CD1c-positive myeloid dendritic cell (primary cell): ENCODE measurements around the gene JUP.

Source experiments
- DNase-seq: peaks from one replicate; pipeline ENCODE4 v3.0.0-alpha.2; 2016; ENCODE audit errors: extremely low spot score

The JUP gene

DNA sequence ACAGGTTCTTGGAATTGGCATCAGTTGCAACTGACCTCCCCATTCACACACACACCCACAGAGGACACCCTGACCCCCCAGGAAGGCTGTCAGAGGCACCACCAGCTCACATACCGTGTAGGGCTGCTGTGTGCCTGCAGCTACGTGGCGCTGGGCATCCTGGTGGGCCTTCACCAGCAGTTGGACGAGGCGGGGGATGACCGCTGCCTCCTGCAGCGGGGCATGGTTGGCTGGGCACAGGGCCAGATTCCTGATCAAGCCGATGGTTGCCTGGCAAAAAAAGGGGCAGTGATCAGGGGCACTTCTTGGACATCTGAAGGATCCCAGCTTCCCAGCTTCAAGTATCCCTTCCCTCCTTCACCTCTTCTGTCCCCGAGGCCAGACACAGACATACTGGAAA lies 27.9 kb downstream of the JUP start:
- DNase-seq: no peak

DNA sequence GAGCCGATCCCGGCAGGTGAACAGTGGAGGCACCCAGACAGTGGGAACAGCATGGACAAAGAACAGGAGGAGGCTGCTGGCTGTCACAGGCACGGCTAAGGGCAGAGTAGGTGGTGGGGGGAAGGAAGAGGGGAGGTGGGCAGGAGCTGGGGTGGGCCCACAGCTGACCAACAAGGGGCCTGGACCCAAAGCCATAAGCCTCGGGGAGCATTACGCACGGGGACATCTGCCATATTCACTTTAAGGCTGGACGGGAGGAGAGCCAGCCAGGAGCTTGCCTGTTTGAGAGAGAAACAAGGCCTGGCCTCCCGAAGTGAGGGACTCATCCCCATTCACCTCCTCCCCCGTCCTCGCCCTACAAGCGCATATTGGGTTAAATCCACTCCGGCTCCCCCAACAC lies 32.4 kb downstream of the JUP start:
- no peak for DNase-seq

GRCh38 chr17:41751288-41751687 lies 35.2 kb downstream of the JUP start:
- no peak for DNase-seq

- DNase-seq: no peak
Observed at GRCh38 chr17:41750862-41751261, 35.6 kb downstream of the JUP start.

- DNase-seq: no peak
Observed at GRCh38 chr17:41748275-41748674, 38.2 kb downstream of the JUP start.

GRCh38 chr17:41741709-41742108 lies 44.8 kb downstream of the JUP start:
- no peak for DNase-seq

- DNase-seq: no peak
Observed at GRCh38 chr17:41740506-41740905, 46.0 kb downstream of the JUP start.

DNA sequence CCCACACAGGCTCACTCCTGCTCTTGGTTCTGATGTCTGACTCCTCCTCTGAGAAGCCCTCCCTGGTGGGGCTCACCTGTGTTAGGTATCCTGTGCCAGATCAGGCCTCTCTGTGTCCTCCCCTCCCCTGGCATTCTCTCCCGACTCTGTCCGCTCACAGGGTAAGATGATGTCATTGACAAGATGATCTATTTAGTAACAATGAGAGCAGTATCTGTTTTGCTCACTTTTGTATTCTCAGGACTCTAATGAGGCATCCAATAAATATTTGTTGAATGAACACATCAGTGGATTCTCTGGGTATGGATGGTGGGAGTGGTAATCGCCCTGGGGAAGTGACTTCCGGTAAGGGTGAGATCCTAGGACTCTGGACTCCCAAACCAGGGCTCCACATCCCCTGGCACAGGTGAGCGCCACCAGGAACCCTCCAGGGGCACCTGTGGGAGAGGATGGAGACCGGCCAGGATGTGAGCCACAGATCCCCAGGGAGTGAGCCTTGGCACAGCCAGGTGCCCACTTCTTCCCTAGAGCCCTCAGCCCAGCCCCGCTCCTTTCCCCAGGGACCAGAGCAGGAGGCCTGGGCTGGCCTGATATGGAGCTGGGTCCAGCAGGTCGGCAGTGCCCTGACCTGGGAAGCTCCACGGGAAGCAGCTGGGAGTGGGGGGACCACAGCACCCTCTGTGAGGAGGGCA lies 46.7 kb downstream of the JUP start:
- no peak for DNase-seq

DNA sequence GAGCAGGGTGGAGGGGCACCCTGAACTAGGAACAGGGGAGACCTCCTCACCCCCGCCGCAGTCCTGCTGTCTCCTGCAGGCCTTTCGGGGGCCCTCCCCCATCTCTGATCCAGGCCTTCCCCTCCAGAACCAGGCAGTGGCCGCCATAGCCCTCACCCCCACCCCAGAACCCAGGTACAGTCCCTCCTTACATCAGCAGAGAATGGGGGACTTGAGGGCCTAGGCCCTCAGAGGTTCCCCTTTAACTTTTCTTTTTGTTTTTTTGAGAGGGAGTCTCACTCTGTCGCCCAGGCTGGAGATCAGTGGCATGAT lies 47.8 kb downstream of the JUP start:
- DNase-seq: no peak

DNA sequence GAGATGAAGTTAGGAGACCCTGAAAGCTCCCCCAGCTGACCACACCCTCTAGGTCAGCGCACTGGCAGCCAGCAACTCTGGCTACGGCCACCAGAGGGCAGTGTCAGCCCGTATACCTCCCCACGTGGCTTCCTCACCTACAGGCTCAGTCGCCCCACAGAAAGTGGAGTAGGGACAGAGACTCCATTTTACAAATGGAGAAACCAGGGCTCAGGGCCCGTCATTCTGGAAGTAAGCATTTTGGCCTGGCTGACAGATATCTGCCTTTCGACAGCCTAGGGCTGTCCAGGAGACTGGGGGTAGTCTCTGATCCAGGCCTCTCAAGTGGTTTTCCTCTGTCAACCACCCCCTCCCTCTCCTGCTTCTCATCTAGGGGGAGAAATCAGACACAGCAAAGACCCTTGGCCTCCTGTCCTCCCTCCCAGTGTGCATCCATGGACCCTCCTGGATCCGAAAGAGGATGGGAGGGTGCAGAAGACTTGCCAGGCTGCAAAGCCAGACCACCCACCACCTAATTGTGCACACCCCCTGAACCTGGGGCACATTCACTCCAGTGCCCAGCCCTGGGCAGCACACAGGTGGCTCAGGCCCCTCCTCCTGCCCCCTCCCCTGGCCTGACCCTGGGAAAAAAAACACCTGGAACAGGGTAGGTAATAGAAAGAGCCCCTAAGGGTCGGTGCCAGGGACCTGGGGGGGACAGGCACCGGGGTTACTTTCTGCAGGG lies 48.3 kb downstream of the JUP start:
- peak; percentile 85 for DNase-seq

GRCh38 chr17:41737680-41738023 lies 48.9 kb downstream of the JUP start:
- DNase-seq: no peak

DNA sequence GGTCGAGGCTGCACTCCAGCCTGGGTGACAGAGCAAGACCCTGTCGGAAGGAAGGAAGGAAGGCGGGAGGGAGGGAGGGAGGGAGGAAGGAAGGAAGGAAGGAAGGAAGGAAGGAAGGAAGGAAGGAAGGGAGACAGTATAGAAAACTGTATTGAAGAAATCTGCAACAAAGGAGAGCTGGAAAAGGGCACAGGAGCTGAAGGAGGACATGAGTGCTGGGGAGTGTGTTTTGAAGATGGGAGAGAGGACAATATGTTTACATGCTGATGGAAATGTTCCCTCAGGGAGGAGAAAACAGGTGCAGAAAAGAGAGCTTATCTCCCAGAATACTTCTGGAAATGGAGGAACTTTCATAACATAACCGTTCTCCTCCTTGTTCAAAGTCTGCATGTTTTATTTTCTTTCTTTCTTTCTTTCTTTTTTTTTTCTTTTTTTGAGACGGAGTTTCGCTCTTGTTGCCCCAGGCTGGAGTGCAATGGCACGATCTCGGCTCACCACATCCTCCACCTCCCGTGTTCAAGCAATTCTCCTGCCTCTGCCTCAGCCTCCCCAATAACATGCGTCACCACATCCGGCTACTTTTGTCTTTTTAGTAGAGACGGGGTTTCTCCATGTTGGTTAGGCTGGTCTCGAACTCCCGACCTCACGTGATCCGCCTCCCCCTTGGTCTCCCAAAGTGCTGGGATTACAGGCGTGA lies 49.4 kb downstream of the JUP start:
- no peak for DNase-seq

DNA sequence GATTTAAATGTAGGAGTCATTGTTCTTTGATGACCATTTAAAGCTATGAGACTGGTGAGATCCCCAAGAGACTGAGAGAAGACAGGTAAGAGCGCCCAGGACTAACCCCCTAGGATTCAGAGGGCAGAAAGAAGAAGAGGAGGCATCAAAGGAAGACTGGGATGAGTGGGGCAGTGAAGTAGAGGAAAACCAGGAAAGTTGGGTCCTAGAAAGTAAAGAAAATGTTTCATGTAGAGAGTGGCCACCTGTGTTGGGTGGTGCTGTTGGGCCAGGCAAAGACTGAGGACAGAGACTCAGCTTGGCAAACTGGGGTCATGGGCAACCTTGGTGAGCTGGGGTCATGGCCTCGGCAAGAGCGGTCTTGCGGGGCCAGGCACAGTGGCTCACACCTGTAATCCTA lies 50.8 kb downstream of the JUP start:
- DNase-seq: no peak

- DNase-seq: no peak
Observed at GRCh38 chr17:41734949-41735313, 51.6 kb downstream of the JUP start.

DNA sequence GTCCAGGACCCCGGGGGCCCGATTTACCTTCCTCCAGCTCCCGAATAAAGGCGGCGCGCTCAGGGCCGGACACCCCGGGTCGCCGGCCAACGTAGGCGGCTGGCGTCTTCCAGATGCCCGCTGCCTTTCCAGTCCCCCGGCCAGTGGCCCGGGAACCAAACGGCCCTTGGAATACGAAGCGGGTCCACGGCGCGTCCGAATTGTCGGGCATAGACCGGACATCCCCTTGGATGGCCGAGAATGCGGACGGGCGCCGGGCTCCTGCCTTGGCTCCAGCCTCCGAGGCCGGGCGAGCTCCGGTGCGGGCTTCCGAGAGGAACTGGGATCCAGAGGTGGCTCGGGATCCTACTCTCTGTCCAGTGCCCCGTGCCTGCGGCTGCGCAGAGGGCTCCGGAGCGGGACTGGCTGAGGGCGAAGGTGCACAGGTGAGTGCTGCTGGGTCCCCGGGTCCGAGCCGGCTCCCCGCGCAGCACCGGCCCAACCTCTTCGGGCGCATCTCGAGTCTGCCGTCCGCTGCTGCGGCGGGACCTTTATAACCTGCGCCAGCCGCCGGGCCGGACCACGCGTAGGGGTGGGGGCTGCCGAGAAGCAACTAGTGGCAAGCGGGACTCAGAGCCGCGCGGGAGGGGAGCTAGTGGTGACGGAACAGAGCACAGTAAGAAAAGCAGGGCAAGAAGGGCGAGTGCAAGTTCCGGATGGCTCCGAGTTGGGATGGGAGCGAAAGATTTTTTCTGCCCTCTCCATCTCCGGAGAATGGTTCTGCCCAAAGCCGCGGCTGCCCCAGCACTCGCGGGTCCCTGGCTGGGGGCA lies 52.2 kb downstream of the JUP start, which contains the start of gene HAP1:
TSS of gene HAP1 (minus strand) at position 505 of the 810 bp plus-strand sequence. CDS start at position 496, 9 bp downstream.
- DNase-seq: peak; percentile 14

DNA sequence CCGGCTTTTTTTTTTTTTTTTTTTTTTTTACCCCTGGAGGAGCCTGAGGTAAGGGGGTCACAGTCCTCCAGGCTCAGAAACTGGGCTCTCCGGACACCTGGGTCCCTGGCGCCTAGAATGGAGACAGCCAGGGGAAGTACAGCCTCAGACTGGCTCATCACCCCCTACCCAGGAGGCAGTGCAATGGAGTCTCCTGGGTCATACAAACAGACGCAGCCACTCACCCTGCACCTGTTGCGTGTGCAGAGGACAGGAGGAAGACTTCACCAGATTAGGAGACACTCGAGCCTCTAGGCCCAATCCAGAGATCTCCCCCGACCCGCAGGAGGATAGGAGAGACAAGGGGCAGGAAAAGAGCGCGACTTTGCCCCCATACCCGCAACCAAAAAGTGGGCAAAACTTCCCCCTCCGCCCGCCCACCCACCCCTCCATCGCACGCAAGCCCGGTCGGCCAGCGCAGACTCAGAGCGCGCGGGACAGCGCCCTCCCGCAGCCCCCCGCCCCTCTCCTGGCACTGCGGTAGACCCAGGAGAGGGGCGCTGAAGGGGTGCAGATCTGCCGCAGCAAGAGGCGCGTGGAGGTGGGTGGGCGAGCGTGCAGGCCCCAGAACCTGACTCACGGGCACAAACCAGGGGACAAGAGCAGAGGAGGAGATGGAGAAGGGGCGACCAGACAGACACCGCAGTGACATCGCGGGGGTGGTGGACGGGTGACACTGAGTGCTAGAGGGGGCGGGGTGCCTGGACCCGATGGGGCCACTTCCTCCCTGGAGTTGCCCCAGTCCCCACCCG lies 53.0 kb downstream of the JUP start:
- DNase-seq: peak; percentile 18

- no peak for DNase-seq
Observed at GRCh38 chr17:41731836-41732235, 54.7 kb downstream of the JUP start.

DNA sequence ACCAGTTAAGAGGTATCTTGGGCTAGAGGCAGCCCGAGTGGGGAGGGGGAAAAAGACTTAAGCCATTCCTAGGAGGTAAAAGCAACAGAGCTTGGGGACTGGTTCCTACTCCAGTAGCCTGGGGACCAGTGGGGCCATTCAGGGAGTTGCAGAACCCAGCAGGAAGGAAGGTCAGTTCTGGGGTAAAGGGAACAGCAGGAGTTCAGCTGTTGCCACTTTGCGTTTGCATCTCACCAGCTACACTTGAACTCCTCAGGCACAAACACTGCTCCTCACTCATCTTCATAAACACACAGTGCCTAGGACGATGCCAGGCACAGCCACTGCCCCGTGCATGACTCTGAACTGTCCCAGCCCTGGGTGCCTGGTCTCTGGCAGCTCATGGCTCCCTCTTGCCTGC lies 56.0 kb downstream of the JUP start:
- DNase-seq: no peak

GRCh38 chr17:41728056-41728455 lies 58.5 kb downstream of the JUP start:
- no peak for DNase-seq

GRCh38 chr17:41725134-41725533 lies 61.4 kb downstream of the JUP start:
- DNase-seq: no peak

- DNase-seq: no peak
Observed at GRCh38 chr17:41724476-41725050, 61.9 kb downstream of the JUP start.
